Measurements from ENCODE around the gene KCNH2.

Gene KCNH2

DNA sequence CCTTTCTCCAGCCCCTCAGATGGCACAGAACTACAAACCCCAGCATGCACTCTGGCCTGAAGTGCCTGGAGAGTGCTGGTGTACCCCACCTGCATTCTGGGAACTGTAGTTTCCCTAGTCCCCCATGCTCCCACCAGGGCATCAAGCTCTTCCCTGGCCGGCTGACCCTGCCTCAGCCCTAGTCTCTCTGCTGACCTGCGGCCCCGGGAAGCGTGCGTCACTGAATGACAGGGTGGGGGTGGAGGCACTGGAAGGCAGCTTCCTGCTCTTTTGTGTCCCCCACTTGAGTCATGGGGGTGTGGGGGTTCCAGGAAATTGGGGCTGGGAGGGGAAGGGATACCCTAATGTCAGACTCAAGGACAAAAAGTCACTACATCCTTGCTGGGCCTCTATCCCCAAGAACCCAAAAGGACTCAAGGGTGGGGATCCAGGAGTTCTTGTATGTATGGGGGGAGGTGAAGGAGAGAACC, 14.7 kb upstream of the KCNH2 start:
- Mint-ChIP-seq H3K27ac (peak overlapping the region; percentile 58), H3K27me3 (peaks cover 10% of the 10 kb centered on the region), H3K4me3 (no peak overlapping the region), H3K4me1 (peaks cover 21% of the 10 kb centered on the region), H3K9me3 (peaks cover 17% of the 10 kb centered on the region), H3K36me3 (ENCODE audit: low read depth) (no peaks in the 10 kb centered on the region)
- no peak for DNase-seq
- peak; percentile 45 for ATAC-seq

- H3K36me3 Mint-ChIP-seq (ENCODE audit: low read depth) = no peaks in the 10 kb centered on the region
- DNase-seq (no peak), ATAC-seq (no peak)
- H3K27ac Mint-ChIP-seq = no peak overlapping the region
- H3K4me3 Mint-ChIP-seq = no peak overlapping the region
- peaks cover 14% of the 10 kb centered on the region for H3K4me1 Mint-ChIP-seq
- peaks cover 17% of the 10 kb centered on the region for H3K9me3 Mint-ChIP-seq
- peaks cover 6% of the 10 kb centered on the region for H3K27me3 Mint-ChIP-seq
These were observed 14.0 kb upstream of the KCNH2 start for GRCh38 chr7:150992051-150992640.

GRCh38 chr7:150990416-150991186, 12.5 kb upstream of the KCNH2 start, which contains the start of gene NOS3:
Gene NOS3 (plus strand): TSS chr7:150991017. CDS start chr7:150993804, 2,787 bp downstream.
- H3K36me3 Mint-ChIP-seq (ENCODE audit: low read depth) = no peaks in the 10 kb centered on the region
- no peak within 1 kb of the TSS for H3K27ac Mint-ChIP-seq
- DNase-seq = no peak
- H3K27me3 Mint-ChIP-seq = peaks cover 6% of the 10 kb centered on the region
- H3K4me1 Mint-ChIP-seq = peaks cover 15% of the 10 kb centered on the region
- ATAC-seq = no peak
- no peak within 1 kb of the TSS for H3K4me3 Mint-ChIP-seq
- peaks cover 17% of the 10 kb centered on the region for H3K9me3 Mint-ChIP-seq

GRCh38 chr7:150989456-150989855, 11.3 kb upstream of the KCNH2 start:
- H3K36me3 Mint-ChIP-seq (ENCODE audit: low read depth) = no peaks in the 10 kb centered on the region
- H3K27ac Mint-ChIP-seq = no peak overlapping the region
- peaks cover 8% of the 10 kb centered on the region for H3K27me3 Mint-ChIP-seq
- no peak overlapping the region for H3K4me3 Mint-ChIP-seq
- peaks cover 13% of the 10 kb centered on the region for H3K4me1 Mint-ChIP-seq
- ATAC-seq (no peak), DNase-seq (no peak)
- H3K9me3 Mint-ChIP-seq = peaks cover 17% of the 10 kb centered on the region

GRCh38 chr7:150988230-150989226, 10.4 kb upstream of the KCNH2 start:
- H3K27me3 Mint-ChIP-seq = peaks cover 12% of the 10 kb centered on the region
- H3K4me3 Mint-ChIP-seq = peak overlapping the region; percentile 26
- no peak overlapping the region for H3K27ac Mint-ChIP-seq

GRCh38 chr7:150986556-150986955, 8.4 kb upstream of the KCNH2 start:
- peaks cover 17% of the 10 kb centered on the region for H3K9me3 Mint-ChIP-seq
- H3K27me3 Mint-ChIP-seq = peaks cover 29% of the 10 kb centered on the region
- no peak for ATAC-seq
- no peak overlapping the region for H3K27ac Mint-ChIP-seq
- H3K36me3 Mint-ChIP-seq (ENCODE audit: low read depth) = no peaks in the 10 kb centered on the region
- no peak overlapping the region for H3K4me3 Mint-ChIP-seq
- H3K4me1 Mint-ChIP-seq = peaks cover 13% of the 10 kb centered on the region
- no peak for DNase-seq

More at GRCh38 chr7:150988230-150989226, 10.4 kb upstream of the KCNH2 start:
- Mint-ChIP-seq H3K36me3 (ENCODE audit: low read depth) (no peaks in the 10 kb centered on the region), H3K9me3 (peaks cover 17% of the 10 kb centered on the region), H3K4me1 (peaks cover 13% of the 10 kb centered on the region)
- DNase-seq = peak; percentile 81
- ATAC-seq = peak; percentile 58

DNA sequence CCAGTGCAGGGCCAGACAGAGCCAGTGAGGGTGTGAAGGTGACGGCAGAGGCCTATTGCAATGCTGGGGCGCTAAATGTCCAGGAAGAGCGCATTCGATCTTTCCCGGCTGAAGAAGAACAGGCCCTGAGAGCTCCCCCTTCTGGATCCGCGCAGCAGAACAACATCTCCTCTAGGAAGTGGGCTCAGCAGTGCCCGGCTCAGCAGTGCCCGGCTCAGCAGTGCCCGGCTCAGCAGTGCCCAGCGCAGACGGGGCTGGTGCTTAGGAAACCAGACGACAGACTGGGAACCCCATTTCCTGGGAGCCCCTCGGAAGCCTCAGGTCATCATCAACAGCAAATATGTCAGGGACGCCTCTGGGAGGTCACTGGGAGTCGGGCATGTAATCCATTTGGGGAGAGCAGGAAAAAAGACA, 8.0 kb upstream of the KCNH2 start:
- Mint-ChIP-seq H3K27ac (no peak overlapping the region), H3K27me3 (peaks cover 33% of the 10 kb centered on the region), H3K4me3 (no peak overlapping the region), H3K36me3 (ENCODE audit: low read depth) (no peaks in the 10 kb centered on the region), H3K4me1 (peaks cover 13% of the 10 kb centered on the region), H3K9me3 (peaks cover 13% of the 10 kb centered on the region)
- ATAC-seq = no peak
- DNase-seq = peak; percentile 68

DNA sequence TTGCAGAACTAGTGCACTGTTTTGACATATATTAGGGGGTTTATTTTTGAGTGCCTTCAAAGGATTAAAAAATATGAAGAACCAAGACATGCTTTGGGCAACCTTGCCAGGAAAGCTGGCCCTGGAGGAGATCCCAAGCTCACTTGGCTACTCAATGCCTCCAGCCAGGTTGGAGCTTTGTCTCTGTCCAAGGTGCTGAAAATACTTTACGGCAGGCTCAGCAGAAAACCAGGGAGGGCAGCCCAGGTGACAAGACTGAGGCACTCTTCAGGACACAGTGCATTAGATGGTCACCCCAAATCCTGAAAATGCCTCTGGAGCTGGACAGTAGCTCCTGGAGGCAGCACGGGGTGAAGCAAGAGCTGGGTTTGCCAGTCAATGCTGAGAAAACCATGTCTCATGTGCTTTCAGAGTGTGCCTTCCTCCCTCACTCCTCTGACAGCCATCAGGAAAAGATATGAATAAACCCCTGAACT, 5.8 kb upstream of the KCNH2 start:
- DNase-seq (no peak), ATAC-seq (no peak)
- H3K27me3 Mint-ChIP-seq = peaks cover 51% of the 10 kb centered on the region
- peaks cover 13% of the 10 kb centered on the region for H3K4me1 Mint-ChIP-seq
- no peaks in the 10 kb centered on the region for H3K36me3 Mint-ChIP-seq (ENCODE audit: low read depth)
- H3K4me3 Mint-ChIP-seq = no peak overlapping the region
- H3K9me3 Mint-ChIP-seq = no peaks in the 10 kb centered on the region
- H3K27ac Mint-ChIP-seq = no peak overlapping the region

DNA sequence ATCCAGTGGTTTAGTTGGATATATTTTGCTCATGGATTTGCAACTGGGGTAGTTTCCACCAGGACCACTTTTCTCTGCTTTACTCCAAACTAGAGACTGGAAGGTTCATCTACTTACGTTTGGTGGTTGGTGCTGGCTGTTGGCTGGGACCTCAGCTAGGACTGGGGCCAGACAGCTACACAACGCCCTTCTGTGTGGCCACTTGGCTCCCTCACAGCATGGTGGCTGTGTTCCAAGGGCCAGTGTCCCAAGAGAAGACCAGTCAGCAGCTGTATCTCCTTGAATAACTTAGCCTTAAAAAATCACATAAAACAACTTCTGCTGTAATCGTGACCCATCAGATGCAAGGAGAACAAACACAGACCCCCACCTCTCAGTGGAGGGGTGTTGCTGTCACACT, 4.2 kb upstream of the KCNH2 start:
- Mint-ChIP-seq H3K27me3 (peaks cover 55% of the 10 kb centered on the region), H3K4me1 (peaks cover 12% of the 10 kb centered on the region), H3K27ac (no peak overlapping the region), H3K4me3 (no peak overlapping the region), H3K9me3 (no peaks in the 10 kb centered on the region), H3K36me3 (ENCODE audit: low read depth) (no peaks in the 10 kb centered on the region)
- no peak for ATAC-seq
- DNase-seq = no peak

GRCh38 chr7:150981644-150982043, 3.5 kb upstream of the KCNH2 start:
- peaks cover 62% of the 10 kb centered on the region for H3K27me3 Mint-ChIP-seq
- DNase-seq = no peak
- H3K9me3 Mint-ChIP-seq = no peaks in the 10 kb centered on the region
- peaks cover 16% of the 10 kb centered on the region for H3K4me1 Mint-ChIP-seq
- no peak overlapping the region for H3K27ac Mint-ChIP-seq
- H3K4me3 Mint-ChIP-seq = no peak overlapping the region
- H3K36me3 Mint-ChIP-seq (ENCODE audit: low read depth) = no peaks in the 10 kb centered on the region
- ATAC-seq = no peak

GRCh38 chr7:150980663-150981062, 2.5 kb upstream of the KCNH2 start:
- H3K36me3 Mint-ChIP-seq (ENCODE audit: low read depth) = no peaks in the 10 kb centered on the region
- ATAC-seq (no peak), DNase-seq (no peak)
- peaks cover 14% of the 10 kb centered on the region for H3K4me1 Mint-ChIP-seq
- no peaks in the 10 kb centered on the region for H3K9me3 Mint-ChIP-seq
- no peak overlapping the region for H3K4me3 Mint-ChIP-seq
- peaks cover 66% of the 10 kb centered on the region for H3K27me3 Mint-ChIP-seq
- no peak overlapping the region for H3K27ac Mint-ChIP-seq

DNA sequence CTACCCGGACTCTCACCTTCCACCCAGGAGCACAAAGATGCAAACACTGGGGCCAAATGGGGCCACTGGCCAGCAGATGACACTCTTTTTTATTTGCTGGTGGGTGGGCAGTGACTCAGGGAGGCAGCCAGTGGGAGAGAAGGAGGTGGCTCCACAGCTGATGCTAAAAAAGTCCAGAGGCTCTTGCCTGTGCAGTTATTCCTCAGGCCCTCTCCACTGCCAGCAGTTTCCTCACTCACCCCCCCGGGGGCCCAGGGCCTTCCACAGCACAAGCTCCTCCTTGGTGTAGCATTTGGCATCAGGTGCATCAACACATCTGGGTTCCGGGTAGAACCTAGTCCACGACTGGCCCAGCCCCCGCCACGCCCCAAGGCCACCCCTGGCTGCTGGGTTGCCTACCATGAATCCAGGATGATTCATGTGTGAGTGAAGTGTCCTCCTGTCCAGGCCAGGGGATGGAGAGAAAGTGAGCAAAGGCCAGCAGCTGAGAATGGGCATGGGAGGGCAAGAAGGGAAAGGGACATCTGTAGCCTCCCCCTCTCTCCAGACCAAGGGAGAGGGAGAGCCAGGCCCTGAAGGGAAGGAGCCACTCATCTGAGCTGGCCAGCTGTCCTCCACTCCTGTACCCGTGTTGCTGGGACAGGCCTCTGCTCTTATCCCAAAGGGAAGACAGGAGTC, 1.7 kb upstream of the KCNH2 start:
- H3K36me3 Mint-ChIP-seq (ENCODE audit: low read depth) = no peaks in the 10 kb centered on the region
- H3K4me1 Mint-ChIP-seq = peaks cover 18% of the 10 kb centered on the region
- DNase-seq (no peak), ATAC-seq (no peak)
- no peak overlapping the region for H3K4me3 Mint-ChIP-seq
- no peaks in the 10 kb centered on the region for H3K9me3 Mint-ChIP-seq
- peaks cover 69% of the 10 kb centered on the region for H3K27me3 Mint-ChIP-seq
- no peak overlapping the region for H3K27ac Mint-ChIP-seq

GRCh38 chr7:150977382-150978125, 567 bp downstream of the KCNH2 start:
- Mint-ChIP-seq H3K9me3 (no peaks in the 10 kb centered on the region), H3K27ac (no peak overlapping the region), H3K4me1 (peaks cover 24% of the 10 kb centered on the region), H3K4me3 (peak overlapping the region; percentile 74), H3K36me3 (ENCODE audit: low read depth) (no peaks in the 10 kb centered on the region), H3K27me3 (peaks cover 56% of the 10 kb centered on the region)
- DNase-seq (no peak), ATAC-seq (no peak)

Measured in activated naive CD8-positive, alpha-beta T cell treated with anti-CD3 and anti-CD28 coated beads, Interleukin-2, amount 50 U/mL, for 24 hours (primary cell).